Measurements from ENCODE around the gene VSX2. TPM values are rescaled to one million over a fixed set of nuclear protein-coding genes. Genes with fewer than 3 reads are reported as not detected.

Gene VSX2
- total RNA-seq, 1 donor from 2014 or later, result not detected

GRCh38 chr14:74221741-74222140, 17.5 kb upstream of the VSX2 start:
- no peak for DNase-seq (ENCODE audit: low read depth)

GRCh38 chr14:74223016-74223415, 16.2 kb upstream of the VSX2 start:
- DNase-seq (ENCODE audit: low read depth), result no peak

- DNase-seq (ENCODE audit: low read depth), result no peak
These were observed 7.5 kb upstream of the VSX2 start for GRCh38 chr14:74231784-74232183.

GRCh38 chr14:74235017-74235416, 4.2 kb upstream of the VSX2 start:
- no peak for DNase-seq (ENCODE audit: low read depth)

GRCh38 chr14:74237441-74237840, 1.8 kb upstream of the VSX2 start:
- peak; percentile 5 for DNase-seq (ENCODE audit: low read depth)

- DNase-seq (ENCODE audit: low read depth), result no peak
These were observed 872 bp downstream of the VSX2 start for GRCh38 chr14:74239848-74240793.

- DNase-seq (ENCODE audit: low read depth), result no peak
These were observed 1.8 kb downstream of the VSX2 start for GRCh38 chr14:74240794-74241651.

- no peak for DNase-seq (ENCODE audit: low read depth)
These were observed 2.4 kb downstream of the VSX2 start for GRCh38 chr14:74241652-74242017.

- no peak for DNase-seq (ENCODE audit: low read depth)
These were observed 3.0 kb downstream of the VSX2 start for GRCh38 chr14:74242021-74242779.

- DNase-seq (ENCODE audit: low read depth), result no peak
These were observed 3.5 kb downstream of the VSX2 start for GRCh38 chr14:74242780-74243042.

- no peak for DNase-seq (ENCODE audit: low read depth)
These were observed 3.8 kb downstream of the VSX2 start for GRCh38 chr14:74243051-74243450.

- DNase-seq (ENCODE audit: low read depth), result no peak
These were observed 4.9 kb downstream of the VSX2 start for GRCh38 chr14:74244115-74244514.

GRCh38 chr14:74245292-74245691, 6.0 kb downstream of the VSX2 start:
- no peak for DNase-seq (ENCODE audit: low read depth)

GRCh38 chr14:74246542-74246941, 7.3 kb downstream of the VSX2 start:
- no peak for DNase-seq (ENCODE audit: low read depth)

- DNase-seq (ENCODE audit: low read depth), result no peak
These were observed 8.8 kb downstream of the VSX2 start for GRCh38 chr14:74248017-74248416.

GRCh38 chr14:74249433-74250375, 10.5 kb downstream of the VSX2 start:
- DNase-seq (ENCODE audit: low read depth), result no peak

GRCh38 chr14:74255281-74255680, 16.0 kb downstream of the VSX2 start:
- DNase-seq (ENCODE audit: low read depth), result no peak

- no peak for DNase-seq (ENCODE audit: low read depth)
These were observed 18.1 kb downstream of the VSX2 start for GRCh38 chr14:74257078-74257940.

- no peak for DNase-seq (ENCODE audit: low read depth)
These were observed 18.9 kb downstream of the VSX2 start for GRCh38 chr14:74257941-74258763.

GRCh38 chr14:74258764-74259035, 19.5 kb downstream of the VSX2 start:
- no peak for DNase-seq (ENCODE audit: low read depth)

Measured in renal cortical epithelial cell (primary cell).